Tibial artery (tissue), 4 donors: Measurements from ENCODE around the gene KCNA2.

Experiments
- DNase-seq, 2 donors: peaks; one replicate each; pipeline ENCODE4 v3.0.0-alpha.2; 2019
- H3K27ac ChIP-seq, 2 donors: fragments of 200-600 bp; sonication (generic) in 1 of 2; 1 replicate in 1 of 2; 2 replicates in 1 of 2; pipeline ENCODE4 v1.5.1; 2018 to 2019; ENCODE audit warnings: mild to moderate bottlenecking in 1 of 2
- H3K27me3 ChIP-seq, 2 donors: fragments of 200-600 bp; sonication (generic) in 1 of 2; one replicate each; pipeline versions ENCODE4 v1.5.1 to v1.6.0; 2016 to 2019
- H3K36me3 ChIP-seq, 3 donors: fragments of 200-600 bp; sonication (generic) in 2 of 3; one replicate each; pipeline ENCODE4 v1.5.1; 2016 to 2019; ENCODE audit warnings: mild to moderate bottlenecking in 2 of 3
- H3K4me1 ChIP-seq, 4 donors: fragments of 200-600 bp; sonication (generic) in 2 of 4; 1 replicate in 3 of 4; 2 replicates in 1 of 4; pipeline ENCODE4 v1.5.1; 2016 to 2019
- H3K4me3 ChIP-seq, 2 donors: fragments of 200-600 bp; sonication (generic) in 1 of 2; 1 replicate in 1 of 2; 2 replicates in 1 of 2; pipeline ENCODE4 v1.5.1; 2018 to 2019; ENCODE audit warnings: mild to moderate bottlenecking in 2 of 2
- H3K9me3 ChIP-seq, 3 donors: fragments of 200-600 bp; sonication (generic) in 1 of 3; one replicate each; pipeline ENCODE4 v1.5.1; 2016 to 2019
- intact Hi-C: fragments of 100-400 bp; cut with DNase I; formaldehyde crosslinking; loops from one replicate; pipeline ENCODE4 v1.15.0; 2023; ENCODE audit warnings: low total_unique reads
- TF ChIP-seq, protein P1 (sequence below), 2 experiments: fragments of 200-600 bp in 1 of 2; fragments of 450-650 bp in 1 of 2; IDR thresholded peaks; one replicate each; pipeline ENCODE4 v1.5.1; 2017 to 2019; ENCODE audit warnings: antibody characterized with exemption in 2 of 2, mild to moderate bottlenecking in 1 of 2, moderate library complexity in 1 of 2

The KCNA2 gene

GRCh38 chr1:110626889-110627288 lies 20.7 kb upstream of the KCNA2 start:
- Histone ChIP-seq H3K36me3 (no peaks in the 10 kb centered on the region), H3K27ac (no peak overlapping the region), H3K4me3 (no peak overlapping the region), H3K27me3 (peaks cover 0 to 2% of the 10 kb centered on the region in 2 donors), H3K4me1 (no peaks in the 10 kb centered on the region), H3K9me3 (no peaks in the 10 kb centered on the region)
- TF ChIP-seq, protein P1, sequence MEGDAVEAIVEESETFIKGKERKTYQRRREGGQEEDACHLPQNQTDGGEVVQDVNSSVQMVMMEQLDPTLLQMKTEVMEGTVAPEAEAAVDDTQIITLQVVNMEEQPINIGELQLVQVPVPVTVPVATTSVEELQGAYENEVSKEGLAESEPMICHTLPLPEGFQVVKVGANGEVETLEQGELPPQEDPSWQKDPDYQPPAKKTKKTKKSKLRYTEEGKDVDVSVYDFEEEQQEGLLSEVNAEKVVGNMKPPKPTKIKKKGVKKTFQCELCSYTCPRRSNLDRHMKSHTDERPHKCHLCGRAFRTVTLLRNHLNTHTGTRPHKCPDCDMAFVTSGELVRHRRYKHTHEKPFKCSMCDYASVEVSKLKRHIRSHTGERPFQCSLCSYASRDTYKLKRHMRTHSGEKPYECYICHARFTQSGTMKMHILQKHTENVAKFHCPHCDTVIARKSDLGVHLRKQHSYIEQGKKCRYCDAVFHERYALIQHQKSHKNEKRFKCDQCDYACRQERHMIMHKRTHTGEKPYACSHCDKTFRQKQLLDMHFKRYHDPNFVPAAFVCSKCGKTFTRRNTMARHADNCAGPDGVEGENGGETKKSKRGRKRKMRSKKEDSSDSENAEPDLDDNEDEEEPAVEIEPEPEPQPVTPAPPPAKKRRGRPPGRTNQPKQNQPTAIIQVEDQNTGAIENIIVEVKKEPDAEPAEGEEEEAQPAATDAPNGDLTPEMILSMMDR (IDR thresholded peaks at IDR 0.05), result no peak
- no peak for DNase-seq
- intact Hi-C loops, result loop anchor here (10.0 kb wide), 1 partner anchor 158 kb away; no protein-coding TSS in a partner anchor

GRCh38 chr1:110620686-110621085 lies 14.5 kb upstream of the KCNA2 start:
- intact Hi-C loops, result loop anchor here (10.0 kb wide), 1 partner anchor 164 kb away; no protein-coding TSS in a partner anchor
- TF ChIP-seq, protein P1 (IDR thresholded peaks at IDR 0.05), result no peak
- no peaks in the 10 kb centered on the region for H3K36me3 ChIP-seq
- no peak overlapping the region for H3K4me3 ChIP-seq
- DNase-seq, result no peak
- no peak overlapping the region for H3K27ac ChIP-seq
- no peaks in the 10 kb centered on the region for H3K9me3 ChIP-seq
- peaks cover 0 to 8% (median 6%) of the 10 kb centered on the region in 4 donors for H3K4me1 ChIP-seq
- peaks cover 0 to 45% of the 10 kb centered on the region in 2 donors for H3K27me3 ChIP-seq

DNA sequence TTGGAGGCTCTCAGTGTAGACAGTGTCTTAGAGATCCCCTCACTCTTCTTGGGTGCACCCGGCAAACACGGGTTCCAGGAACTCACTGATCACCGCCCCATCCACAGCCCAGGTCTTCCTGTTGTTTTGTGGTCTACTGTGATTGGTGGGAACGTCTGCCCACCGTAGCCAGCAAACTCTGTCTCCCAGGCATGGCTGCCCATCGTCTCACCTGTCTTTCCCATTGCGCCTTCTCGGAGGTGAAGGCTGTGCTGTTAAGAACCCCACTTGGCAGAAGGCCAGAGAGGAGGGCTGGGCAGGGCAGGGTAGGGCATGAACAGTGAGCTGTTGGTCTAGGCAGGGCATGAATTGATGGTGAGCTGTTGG lies 14.1 kb upstream of the KCNA2 start:
- no peak overlapping the region for H3K27ac ChIP-seq
- no peak overlapping the region for H3K4me3 ChIP-seq
- H3K9me3 ChIP-seq, result no peaks in the 10 kb centered on the region
- intact Hi-C loops, result loop anchor here (10.0 kb wide), 1 partner anchor 165 kb away; no protein-coding TSS in a partner anchor
- DNase-seq, result no peak
- TF ChIP-seq, protein P1 (IDR thresholded peaks at IDR 0.05), result no peak
- peaks cover 0 to 49% of the 10 kb centered on the region in 2 donors for H3K27me3 ChIP-seq
- no peaks in the 10 kb centered on the region for H3K36me3 ChIP-seq
- peaks cover 0 to 8% (median 6%) of the 10 kb centered on the region in 4 donors for H3K4me1 ChIP-seq

DNA sequence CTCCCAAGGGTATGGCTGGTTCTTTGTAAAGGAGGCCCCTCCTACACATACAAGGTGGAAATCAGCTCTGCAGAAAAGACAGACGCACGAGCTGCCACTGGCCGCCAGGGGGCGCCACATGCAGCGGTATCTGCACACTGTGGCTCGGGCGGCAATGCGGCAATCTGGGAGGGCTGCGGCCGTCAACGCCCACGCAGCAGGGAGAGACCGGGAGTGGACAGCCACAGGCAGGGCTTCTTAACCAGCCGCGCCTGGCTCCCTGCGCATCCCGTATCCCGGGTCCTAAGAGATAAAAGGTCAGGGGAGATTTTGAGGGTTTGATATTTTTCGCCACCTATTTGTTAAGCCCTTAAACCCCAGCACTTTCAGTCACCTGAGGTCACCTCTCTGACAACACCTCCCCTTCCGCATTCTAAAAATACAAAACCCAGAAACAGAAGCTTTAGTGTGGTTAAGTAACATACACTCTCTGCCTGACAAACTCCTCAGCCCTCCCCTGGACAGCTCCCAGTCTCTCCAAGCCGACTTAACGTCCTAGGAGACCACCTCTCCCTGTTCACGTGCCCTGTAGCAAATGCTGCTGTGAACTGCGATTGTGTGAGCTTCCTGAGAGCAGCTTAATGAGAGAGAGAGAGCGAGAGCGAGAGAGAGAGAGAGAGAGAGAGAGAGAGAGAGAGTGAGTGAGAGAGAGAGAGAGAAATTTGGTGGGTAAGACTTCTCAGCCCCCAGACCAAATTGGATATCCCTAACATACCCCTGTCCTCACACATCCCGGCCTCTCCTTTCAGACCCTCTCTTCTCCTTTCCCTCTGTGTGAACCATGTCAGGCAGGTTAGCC lies 13.5 kb upstream of the KCNA2 start:
- H3K4me3 ChIP-seq, result no peak overlapping the region
- no peaks in the 10 kb centered on the region for H3K9me3 ChIP-seq
- TF ChIP-seq, protein P1 (IDR thresholded peaks at IDR 0.05), result peak; percentile 75 to 88
- H3K4me1 ChIP-seq, result peaks cover 0 to 8% (median 6%) of the 10 kb centered on the region in 4 donors
- no peak overlapping the region for H3K27ac ChIP-seq
- intact Hi-C loops, result loop anchor here (2.0 to 10.0 kb wide), 3 partner anchors 65 to 165 kb away; no protein-coding TSS in a partner anchor
- peak; percentile 76 to 77 for DNase-seq
- H3K27me3 ChIP-seq, result peaks cover 0 to 51% of the 10 kb centered on the region in 2 donors
- H3K36me3 ChIP-seq, result no peaks in the 10 kb centered on the region

GRCh38 chr1:110618668-110619067 lies 12.5 kb upstream of the KCNA2 start:
- Histone ChIP-seq H3K27me3 (peaks cover 0 to 60% of the 10 kb centered on the region in 2 donors), H3K27ac (no peak overlapping the region), H3K4me1 (peaks cover 0 to 8% (median 6%) of the 10 kb centered on the region in 4 donors), H3K9me3 (no peaks in the 10 kb centered on the region), H3K4me3 (no peak overlapping the region), H3K36me3 (no peaks in the 10 kb centered on the region)
- TF ChIP-seq, protein P1 (IDR thresholded peaks at IDR 0.05), result no peak
- intact Hi-C loops, result loop anchor here (2.0 to 10.0 kb wide), 2 partner anchors 64 to 94 kb away; no protein-coding TSS in a partner anchor
- DNase-seq, result no peak
